Suprapubic skin (tissue), 4 donors: ENCODE data around the gene NRXN3. TPM values are rescaled to one million over a fixed set of nuclear protein-coding genes. Genes with fewer than 3 reads are reported as not detected.
"Not testable (repeated sequence)": the region's sequence is repeated elsewhere in the genome, so short reads cannot be mapped to it uniquely, and the experiment has no call there.

ENCODE experiments used
- DNase-seq, 2 donors: peaks; one replicate each; pipeline ENCODE4 v3.0.0-alpha.2; 2019; ENCODE audit warnings: low spot score in 2 of 2
- H3K27ac ChIP-seq: fragments of 200-600 bp; sonication (generic); one replicate; pipeline ENCODE4 v1.5.1; 2019
- H3K27me3 ChIP-seq: fragments of 200-600 bp; sonication (generic); one replicate; pipeline ENCODE4 v1.5.1; 2019
- H3K36me3 ChIP-seq: fragments of 200-600 bp; sonication (generic); one replicate; pipeline ENCODE4 v1.5.1; 2019
- H3K4me1 ChIP-seq: fragments of 200-600 bp; sonication (generic); one replicate; pipeline ENCODE4 v1.5.1; 2019
- H3K4me3 ChIP-seq: fragments of 200-600 bp; sonication (generic); one replicate; pipeline ENCODE4 v1.5.1; 2019; ENCODE audit warnings: mild to moderate bottlenecking
- H3K9me3 ChIP-seq: fragments of 200-600 bp; sonication (generic); one replicate; pipeline ENCODE4 v1.5.1; 2019
- EP300 ChIP-seq: sonication (generic); formaldehyde crosslinking; IDR thresholded peaks from one replicate; pipeline ENCODE4 v1.6.1; 2017; ENCODE audit warnings: antibody characterized with exemption
- POLR2A ChIP-seq, 2 donors: fragments of 450-650 bp; IDR thresholded peaks; one replicate each; pipeline ENCODE4 v1.6.1; 2017; ENCODE audit warnings: antibody characterized with exemption in 2 of 2, mild to moderate bottlenecking in 2 of 2, moderate library complexity in 2 of 2
- POLR2AphosphoS5 ChIP-seq, 3 donors: sonication (generic); formaldehyde crosslinking; IDR thresholded peaks; one replicate each; pipeline ENCODE4 v1.6.1; 2017; ENCODE audit warnings: antibody characterized with exemption in 3 of 3
- WGBS: methylation state at CpG from one replicate; pipeline ENCODE4 v1.1.5; 2018; 5-methylcytosine and 5-hydroxymethylcytosine counted together
- total RNA-seq, 4 donors: library from RNA; depleted of rRNA; stranded (reverse); fragments of >200 nt; gene quantifications; one replicate each; pipeline ENCODE4 v1.1.0, GENCODE V29; 2016
- TF ChIP-seq, protein P1 (sequence below), 2 donors: fragments of 200-600 bp in 1 of 2; fragments of 450-650 bp in 1 of 2; sonication (generic) in 1 of 2; IDR thresholded peaks; one replicate each; pipeline ENCODE4 v1.5.1; 2016 to 2019; ENCODE audit warnings: antibody characterized with exemption in 2 of 2, mild to moderate bottlenecking in 1 of 2, moderate library complexity in 1 of 2

The NRXN3 gene
- total RNA-seq, 4 donors from 2014 or later = 0.79 to 4.3 (median 3.3) TPM

DNA sequence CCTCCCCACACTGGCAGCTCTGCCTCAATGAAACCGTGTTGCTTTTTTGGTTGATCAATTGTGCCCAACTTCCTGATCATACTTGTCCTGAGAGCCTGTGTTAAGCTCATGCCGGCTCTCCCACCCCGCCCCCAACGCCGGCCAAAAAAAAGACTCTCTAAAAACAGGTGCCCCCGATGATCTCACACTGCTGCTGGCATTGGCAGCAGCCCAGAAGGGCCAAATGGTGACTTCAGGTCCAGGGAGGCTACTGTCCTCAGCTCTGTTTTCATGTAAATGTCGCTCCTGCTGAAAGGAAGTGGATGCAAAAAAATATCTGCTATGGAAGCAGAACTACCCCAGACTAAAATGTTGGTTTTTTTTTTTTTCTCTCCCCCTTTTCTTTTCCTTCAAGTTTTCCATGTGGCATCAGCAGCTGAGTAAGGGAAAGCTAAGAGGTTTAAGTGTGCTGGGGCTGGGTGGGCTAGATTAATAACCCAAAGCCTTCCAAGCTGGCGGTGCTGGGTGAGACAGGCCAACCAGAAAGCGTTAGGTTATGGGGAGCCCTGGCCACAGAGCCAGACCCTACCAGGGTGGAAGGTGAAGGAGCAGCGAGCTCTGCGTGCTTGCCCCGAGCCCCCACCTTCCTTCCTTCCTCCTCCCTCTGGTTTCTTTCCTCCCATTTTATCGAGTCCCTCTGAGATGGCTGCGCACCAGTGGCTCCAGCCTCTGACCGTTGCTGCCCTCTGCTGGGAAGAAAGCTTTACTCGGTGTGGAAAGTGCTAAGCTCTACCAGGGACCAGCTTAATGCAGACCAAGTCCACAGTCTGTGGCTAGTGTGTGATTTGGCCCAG lies 396.1 kb downstream of the NRXN3 start:
- Histone ChIP-seq H3K27ac (no peak overlapping the region), H3K27me3 (no peaks in the 10 kb centered on the region), H3K4me1 (peaks cover 6% of the 10 kb centered on the region), H3K36me3 (no peaks in the 10 kb centered on the region), H3K4me3 (peak overlapping the region; percentile 32), H3K9me3 (no peaks in the 10 kb centered on the region)
- DNase-seq = peak in 1 of 2 donors; percentile 66
- no peak for TF ChIP-seq POLR2AphosphoS5 (IDR thresholded peaks at IDR 0.05)
- TF ChIP-seq, protein P1, sequence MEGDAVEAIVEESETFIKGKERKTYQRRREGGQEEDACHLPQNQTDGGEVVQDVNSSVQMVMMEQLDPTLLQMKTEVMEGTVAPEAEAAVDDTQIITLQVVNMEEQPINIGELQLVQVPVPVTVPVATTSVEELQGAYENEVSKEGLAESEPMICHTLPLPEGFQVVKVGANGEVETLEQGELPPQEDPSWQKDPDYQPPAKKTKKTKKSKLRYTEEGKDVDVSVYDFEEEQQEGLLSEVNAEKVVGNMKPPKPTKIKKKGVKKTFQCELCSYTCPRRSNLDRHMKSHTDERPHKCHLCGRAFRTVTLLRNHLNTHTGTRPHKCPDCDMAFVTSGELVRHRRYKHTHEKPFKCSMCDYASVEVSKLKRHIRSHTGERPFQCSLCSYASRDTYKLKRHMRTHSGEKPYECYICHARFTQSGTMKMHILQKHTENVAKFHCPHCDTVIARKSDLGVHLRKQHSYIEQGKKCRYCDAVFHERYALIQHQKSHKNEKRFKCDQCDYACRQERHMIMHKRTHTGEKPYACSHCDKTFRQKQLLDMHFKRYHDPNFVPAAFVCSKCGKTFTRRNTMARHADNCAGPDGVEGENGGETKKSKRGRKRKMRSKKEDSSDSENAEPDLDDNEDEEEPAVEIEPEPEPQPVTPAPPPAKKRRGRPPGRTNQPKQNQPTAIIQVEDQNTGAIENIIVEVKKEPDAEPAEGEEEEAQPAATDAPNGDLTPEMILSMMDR (IDR thresholded peaks at IDR 0.05) = peak; percentile 16 to 63
- WGBS = 32% methylated on average over 16 of the region's 16 CpGs

DNA sequence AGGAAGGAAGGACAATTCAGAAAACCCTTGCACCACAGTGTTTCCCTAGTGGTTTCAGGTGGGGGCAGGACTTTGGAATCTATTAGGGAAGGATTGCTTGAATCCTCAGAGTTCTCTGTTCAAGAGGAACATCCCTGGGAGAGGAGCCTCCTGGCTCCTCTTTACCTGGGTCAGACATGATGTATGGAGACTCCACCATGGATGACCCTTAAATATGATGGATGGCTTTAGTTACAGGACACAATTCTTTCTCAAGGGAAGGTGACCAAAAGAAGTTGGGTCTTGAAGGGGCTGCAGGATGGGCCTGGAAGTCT lies 396.6 kb downstream of the NRXN3 start:
- Histone ChIP-seq H3K36me3 (no peaks in the 10 kb centered on the region), H3K4me3 (no peak overlapping the region), H3K4me1 (peaks cover 6% of the 10 kb centered on the region), H3K27ac (no peak overlapping the region), H3K9me3 (no peaks in the 10 kb centered on the region), H3K27me3 (no peaks in the 10 kb centered on the region)
- no peak for DNase-seq
- TF ChIP-seq POLR2A (IDR thresholded peaks at IDR 0.05) (no peak), EP300 (no peak)
- TF ChIP-seq, protein P1 (IDR thresholded peaks at IDR 0.05) = peak in 1 of 2 donors; percentile 18

DNA sequence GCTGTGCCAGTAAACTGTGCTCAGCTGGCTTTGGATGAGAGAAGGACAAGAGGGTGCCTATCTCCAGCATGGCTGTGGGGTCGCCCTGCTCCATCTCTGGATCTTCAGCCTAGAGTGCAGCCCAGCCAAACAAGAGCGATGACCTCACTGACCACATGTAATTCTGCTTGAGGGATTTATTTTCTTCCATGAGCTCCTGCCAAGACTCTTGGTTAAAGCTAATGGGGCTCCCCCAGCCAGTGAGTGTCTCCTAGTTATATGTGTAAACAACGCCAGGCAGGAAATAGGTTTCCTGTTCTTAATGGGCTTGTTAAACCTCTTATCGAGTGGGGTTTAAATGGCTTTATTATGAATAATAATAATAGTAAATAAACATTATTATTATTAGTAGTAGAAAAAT lies 397.2 kb downstream of the NRXN3 start:
- peaks cover 6% of the 10 kb centered on the region for H3K4me1 ChIP-seq
- DNase-seq = no peak
- H3K27ac ChIP-seq = no peak overlapping the region
- H3K36me3 ChIP-seq = no peaks in the 10 kb centered on the region
- 62% methylated on average over 4 of the region's 4 CpGs for WGBS
- H3K4me3 ChIP-seq = no peak overlapping the region
- no peak for TF ChIP-seq POLR2A (IDR thresholded peaks at IDR 0.05)
- no peak for TF ChIP-seq POLR2AphosphoS5 (IDR thresholded peaks at IDR 0.05)
- TF ChIP-seq, protein P1 (IDR thresholded peaks at IDR 0.05) = no peak
- TF ChIP-seq EP300 = no peak
- no peaks in the 10 kb centered on the region for H3K9me3 ChIP-seq
- H3K27me3 ChIP-seq = no peaks in the 10 kb centered on the region

DNA sequence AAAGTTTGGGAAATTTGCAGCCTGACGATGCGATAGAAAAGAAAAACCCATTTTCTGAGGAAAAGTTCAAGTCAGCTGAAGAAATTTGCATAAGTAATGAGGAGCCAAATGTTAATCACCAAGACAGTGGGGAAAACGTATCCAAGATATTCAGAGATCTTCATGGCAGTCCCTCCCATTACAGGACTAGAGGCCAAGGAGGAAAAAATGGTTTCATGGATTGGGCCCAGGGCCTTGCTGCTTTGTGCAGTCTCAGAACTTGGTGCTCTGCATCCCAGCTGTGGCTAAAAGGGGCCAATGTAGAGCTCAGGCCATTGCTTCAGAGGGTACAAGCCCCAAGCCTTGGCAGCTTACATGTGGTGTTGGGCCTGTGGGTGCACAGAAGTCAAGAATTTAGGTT lies 403.6 kb downstream of the NRXN3 start:
- H3K9me3 ChIP-seq, H3K27ac ChIP-seq, DNase-seq, H3K4me3 ChIP-seq, H3K36me3 ChIP-seq, H3K27me3 ChIP-seq, H3K4me1 ChIP-seq: not testable (repeated sequence)
- 93% methylated on average over 3 of the region's 3 CpGs for WGBS

DNA sequence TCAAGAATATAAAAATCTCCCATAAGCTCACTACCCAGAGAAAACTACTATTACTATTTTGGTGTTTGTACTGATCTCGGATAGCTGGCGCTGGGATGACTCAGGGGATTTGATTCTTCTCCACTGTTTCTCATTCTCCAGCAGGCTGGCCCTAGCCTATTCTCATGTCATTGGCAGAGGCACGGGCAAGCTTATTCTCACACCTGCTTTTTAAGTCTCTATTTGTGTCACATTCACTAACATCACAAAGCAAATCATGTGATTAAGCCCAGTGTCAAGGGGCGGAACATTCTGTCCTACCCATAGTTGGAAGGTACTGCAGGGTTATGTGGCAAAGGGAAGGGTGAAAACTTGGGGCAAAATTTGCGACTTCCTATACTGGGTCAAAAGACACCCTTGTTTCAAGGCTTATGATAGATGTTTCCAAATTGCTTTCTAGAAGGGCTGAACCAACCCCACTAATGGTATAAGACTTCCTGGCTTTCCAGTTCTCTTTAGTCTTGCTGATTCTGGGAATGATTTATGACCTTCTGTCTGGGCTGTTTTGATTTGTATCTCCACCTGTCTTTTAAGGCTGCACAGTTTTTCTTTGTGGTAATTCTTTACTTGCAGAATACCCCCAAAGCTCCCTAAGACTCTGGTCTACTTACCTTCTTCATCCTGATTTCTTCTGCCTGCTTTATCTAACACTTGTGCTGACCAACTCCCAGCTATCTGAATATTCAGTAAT lies 406.4 kb downstream of the NRXN3 start:
- Histone ChIP-seq H3K4me1 (no peaks in the 10 kb centered on the region), H3K27me3 (no peaks in the 10 kb centered on the region), H3K27ac (no peak overlapping the region), H3K4me3 (no peak overlapping the region), H3K9me3 (peaks cover 9% of the 10 kb centered on the region), H3K36me3 (no peaks in the 10 kb centered on the region)
- no peak for DNase-seq
- no peak for TF ChIP-seq POLR2A (IDR thresholded peaks at IDR 0.05)
- TF ChIP-seq POLR2AphosphoS5 (IDR thresholded peaks at IDR 0.05) = no peak
- no peak for TF ChIP-seq EP300
- TF ChIP-seq, protein P1 (IDR thresholded peaks at IDR 0.05) = no peak
- 67% methylated on average over 5 of the region's 5 CpGs for WGBS
